ENCODE data around the gene HOXB4.

Gene HOXB4

DNA sequence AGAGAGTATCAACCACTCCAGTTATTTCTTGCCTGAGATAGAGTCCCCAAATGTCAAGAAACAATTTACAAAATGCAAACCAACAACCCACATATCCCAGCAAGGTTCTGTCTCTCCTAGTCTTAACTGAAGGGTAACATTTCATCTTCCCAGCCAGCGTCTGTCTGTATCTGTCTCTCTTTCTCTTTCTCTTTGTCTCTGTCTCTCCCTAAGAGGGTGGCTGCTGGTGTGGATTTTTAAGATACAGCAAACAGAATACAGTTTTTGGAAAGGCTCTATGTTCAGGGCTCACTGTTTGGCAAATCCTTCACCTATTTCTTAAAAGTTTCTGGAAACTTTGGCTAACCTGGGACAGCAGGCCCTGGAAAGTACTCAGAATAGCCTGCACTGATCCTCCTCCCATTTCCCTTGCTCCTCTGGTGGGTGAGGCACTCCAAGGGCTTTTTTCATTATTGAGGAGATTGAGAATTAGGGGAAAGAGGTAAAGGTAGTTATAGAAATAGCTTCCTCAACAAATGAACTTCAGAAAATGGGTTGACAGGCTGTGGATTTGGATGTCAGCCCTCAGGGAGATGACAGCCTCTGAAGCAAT lies 6.2 kb downstream of the HOXB4 start:
- no peak for DNase-seq (ENCODE audit: low spot score)

DNA sequence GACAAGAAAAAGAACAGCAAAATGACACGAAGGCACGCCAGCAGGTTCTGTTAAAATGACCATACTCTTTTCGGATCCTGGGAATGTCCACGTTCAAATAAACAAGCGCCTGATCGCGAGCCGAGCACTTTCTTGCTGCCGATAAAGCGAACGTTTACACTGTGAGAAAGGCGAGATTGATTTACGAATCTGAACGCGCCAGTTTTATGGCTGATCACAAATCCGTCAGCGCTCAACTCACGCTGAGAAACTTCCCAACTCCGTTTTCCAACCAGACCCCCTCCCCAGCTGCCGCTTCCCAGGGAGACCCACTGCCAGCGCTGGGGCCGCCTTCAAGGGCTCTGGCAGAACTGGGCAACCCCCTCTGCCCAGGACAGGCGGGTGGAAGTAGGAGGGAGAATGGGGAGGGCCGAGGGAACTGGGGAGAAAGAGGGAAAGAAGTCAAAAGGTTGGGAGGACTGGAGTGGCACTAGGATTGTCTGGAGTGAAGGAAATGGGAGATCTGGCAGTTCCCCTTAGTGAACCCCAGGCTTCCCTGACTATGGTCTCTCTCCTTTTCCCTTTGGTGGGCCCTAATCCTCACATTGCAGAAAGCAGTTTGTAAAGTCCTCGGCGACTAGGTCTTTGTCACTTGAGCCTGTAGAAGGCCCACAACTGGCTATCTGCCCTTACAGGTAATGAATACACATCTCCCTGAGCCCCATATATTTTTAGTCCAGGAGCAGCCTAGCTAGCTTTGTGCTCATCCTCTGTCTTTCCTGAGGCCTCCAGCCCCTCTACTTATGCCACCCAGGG lies 6.9 kb downstream of the HOXB4 start:
- DNase-seq (ENCODE audit: low spot score): no peak

DNA sequence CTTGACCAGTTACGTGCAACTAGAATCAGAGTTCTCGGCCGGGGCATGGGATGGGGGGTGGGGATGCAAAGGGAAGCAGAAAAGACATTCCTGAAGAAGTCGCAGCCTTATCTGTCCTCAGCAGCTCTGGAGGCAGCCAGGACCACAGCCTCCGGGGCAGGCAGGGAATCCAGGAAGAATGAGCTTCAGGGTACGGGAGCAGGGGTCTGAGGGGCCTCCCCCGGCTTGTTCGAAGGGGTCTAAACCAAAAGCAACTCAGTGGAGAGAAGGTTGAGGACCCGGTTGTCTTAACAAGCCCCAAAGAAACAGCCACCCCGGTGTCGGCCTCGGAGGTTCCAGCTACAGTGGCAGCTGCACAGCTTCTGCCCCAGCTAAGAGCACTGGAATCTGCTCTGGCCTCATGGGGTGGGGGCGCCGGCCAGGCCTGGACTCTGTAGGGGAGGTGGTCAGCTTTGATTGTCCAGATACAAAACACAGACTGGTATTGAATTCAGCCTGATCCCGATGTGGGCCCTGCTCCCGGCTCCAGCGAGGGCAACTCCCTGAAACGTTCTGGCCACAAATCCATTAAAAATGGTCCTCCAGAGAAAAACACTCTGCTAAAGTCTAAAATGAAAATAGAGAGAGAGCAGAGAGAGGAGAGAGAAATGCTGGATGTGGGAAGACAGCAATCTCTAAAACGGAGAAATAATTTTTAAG lies 7.7 kb downstream of the HOXB4 start:
- no peak for DNase-seq (ENCODE audit: low spot score)

DNA sequence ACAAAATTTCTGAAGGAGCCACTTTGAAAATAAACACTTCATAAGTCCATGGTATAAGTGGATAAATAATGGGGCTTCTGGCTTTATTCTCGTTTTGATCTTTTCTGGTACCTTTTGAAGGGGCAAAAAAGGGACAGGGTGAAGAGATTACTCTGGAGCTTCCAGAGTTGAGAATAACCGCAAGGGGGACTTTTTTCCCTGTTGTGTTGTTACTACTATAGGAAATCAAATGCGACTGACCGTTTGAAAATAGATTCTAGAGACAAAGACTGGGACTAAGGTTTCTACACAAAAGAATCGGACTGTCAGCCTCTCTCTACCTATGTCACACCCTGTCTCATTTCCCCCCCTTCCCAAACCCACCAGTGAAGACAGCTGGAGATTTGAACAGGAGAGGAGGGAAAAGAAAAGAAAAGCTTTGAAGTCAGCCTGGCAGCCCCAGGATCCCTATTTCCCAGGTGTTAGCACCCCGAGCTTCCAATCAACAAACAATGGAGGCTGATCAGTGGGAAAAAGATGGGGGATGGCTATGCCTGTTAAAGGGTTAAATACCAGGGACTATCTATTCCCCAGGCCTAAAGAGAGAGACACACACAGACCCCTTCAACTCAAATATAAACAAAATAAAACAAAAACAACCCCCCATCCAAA lies 8.4 kb downstream of the HOXB4 start:
- DNase-seq (ENCODE audit: low spot score): no peak

DNA sequence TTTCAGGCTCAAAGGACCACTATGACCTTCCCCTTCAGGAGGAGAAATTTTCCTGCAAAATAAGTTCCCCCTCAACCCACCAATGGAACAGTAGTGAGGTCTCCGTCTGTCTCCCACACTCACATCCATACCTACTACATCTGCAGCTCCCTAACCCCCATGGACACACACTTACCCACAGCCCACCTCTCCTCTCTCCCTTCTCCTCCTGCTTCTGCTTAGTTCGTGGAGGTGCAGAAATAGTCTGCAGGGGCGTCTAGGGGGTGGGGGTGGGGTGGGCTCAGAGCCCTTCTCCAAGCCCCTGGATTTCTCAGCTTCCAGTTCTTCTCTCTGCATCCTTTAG lies 8.9 kb downstream of the HOXB4 start:
- DNase-seq (ENCODE audit: low spot score): no peak

DNA sequence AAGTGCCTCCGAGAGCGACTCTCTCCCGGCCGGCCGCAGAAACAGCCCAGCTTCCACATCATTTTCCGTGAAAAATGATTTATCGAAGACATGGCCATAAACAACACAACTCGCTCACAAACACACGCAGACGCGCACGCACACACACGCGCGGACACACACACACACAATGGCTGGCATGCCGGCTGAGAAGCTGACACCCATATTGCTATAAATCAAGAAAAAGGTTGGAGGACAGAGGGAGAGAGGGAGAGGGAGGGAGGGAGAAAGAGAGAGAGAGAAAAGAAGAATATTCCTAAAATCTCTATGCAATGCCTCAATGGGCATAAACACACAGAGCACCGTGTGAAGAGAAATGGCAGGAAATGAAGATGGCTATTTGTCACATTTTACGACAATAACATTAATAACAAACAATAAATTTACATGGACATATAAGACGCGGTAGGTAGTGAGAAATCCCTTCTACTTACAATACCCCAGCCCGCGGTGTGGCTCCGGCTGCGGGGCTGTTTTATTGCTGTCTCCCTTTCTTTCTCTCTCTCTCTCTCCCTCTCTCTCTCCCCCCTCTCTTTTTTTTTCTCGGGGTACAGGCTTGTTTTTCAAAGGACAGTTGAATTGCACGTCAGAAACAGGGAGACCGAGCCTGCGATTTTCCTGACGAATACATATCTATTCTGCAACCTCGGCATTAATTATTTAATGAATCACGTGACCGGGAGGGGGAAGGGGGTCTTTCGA lies 9.5 kb downstream of the HOXB4 start:
- DNase-seq (ENCODE audit: low spot score): no peak

DNA sequence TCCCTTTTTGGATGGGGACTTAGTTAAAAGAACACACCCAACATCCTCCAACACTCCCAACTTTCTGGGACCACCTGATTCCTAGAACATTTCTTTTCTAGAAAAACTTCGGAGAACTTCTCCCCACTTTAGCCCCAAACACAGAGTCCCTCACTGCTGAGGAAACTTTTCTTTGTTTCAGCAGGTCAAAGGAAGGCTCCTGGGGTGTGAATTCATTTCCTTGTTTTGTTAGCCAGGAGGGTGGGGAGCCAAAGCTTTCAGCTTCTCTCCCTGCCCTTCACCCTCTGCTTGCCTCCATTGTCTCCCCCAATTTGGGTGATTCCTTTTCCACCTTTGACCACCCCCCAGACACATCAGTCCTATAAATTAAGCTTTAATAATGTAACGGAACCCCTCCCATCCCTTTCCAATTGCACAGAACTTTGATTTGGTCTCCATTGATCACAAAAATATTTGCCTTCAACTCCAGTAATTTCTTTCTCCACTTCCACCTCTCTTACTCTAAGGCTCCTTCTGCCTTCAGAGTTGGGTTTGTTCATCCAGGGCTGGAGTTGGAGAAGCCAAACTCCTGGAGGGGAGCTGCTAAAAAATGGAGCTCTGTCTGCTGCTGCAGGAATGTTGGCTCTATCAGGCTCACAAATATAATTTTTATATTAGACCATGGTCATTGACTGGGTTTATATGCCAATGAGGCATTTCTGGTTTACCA lies 10.3 kb downstream of the HOXB4 start:
- no peak for DNase-seq (ENCODE audit: low spot score)

DNA sequence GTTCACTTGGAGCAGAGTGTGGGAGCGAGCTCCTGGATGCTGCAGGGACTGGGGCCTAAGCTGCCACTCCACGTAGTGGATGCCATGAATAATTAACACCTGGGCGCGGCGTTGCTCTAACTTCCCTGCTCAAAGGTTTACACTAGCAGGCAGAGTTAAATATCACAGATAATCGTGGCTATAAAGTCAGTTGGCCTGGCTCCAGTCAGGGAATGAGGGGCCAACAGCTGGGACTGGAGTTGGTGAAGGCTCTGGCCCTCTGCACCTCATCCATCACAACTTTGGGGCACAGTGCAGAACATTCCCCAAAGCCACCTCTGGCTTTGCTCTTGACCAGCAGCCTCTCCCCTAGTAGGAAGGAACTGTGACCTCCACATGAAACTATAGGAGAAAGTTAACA lies 10.9 kb downstream of the HOXB4 start:
- DNase-seq (ENCODE audit: low spot score): no peak

DNA sequence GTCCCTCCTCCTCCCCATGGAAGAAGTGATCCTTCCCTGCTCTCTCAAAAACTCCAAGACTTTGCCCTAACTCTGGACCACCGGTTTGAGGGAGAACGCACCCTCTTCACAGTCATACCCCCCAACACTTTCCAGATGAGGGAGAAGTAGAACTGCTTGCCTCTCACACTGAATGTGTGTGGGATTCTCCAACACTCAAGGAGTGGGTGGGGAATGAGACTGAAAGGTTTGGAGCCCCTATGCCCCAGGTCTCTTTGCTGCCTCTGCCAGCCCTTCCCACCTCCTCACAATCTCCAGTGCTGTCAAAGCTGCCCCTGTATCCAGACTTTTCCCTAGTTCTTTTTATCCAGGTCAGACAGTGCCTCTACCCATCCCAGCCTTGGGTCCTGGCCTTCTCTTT lies 11.4 kb downstream of the HOXB4 start:
- no peak for DNase-seq (ENCODE audit: low spot score)

DNA sequence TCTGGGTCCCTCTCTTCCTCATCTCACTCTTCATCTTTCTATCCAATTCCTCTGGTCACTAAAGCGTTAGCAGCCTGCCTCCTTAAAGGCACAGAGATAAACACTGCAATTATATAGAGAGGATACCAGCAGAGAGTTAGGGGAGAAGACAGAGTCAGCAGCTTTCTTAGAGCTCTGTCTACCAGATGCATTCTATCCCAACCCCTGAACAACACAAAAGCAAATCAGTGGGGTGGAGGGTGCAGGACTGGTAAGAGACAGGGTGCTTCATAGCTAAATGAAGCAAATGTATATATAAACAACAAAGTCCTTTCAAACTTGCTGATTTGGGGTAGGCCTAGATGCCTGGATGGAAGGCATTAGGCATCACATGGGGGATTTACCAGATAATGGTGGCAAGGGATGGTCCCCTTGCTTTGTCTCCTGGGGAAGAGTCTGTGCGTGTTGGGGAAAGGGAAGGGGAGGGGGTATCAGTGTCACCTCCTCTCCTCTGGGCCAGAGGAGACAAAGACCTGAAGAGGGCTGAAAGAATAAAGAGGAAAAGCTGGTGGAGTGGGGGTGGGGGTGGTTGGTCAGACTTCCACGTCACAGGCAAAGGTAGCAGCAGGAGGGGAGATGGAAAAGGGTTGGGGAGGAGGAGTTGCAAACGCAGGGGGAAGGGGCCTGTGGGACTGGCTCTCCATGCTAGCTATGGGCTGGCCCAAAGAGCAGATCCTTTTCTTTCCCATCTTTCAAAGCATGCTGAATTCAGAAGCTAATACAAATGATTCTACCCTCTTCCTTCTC lies 12.0 kb downstream of the HOXB4 start:
- no peak for DNase-seq (ENCODE audit: low spot score)

DNA sequence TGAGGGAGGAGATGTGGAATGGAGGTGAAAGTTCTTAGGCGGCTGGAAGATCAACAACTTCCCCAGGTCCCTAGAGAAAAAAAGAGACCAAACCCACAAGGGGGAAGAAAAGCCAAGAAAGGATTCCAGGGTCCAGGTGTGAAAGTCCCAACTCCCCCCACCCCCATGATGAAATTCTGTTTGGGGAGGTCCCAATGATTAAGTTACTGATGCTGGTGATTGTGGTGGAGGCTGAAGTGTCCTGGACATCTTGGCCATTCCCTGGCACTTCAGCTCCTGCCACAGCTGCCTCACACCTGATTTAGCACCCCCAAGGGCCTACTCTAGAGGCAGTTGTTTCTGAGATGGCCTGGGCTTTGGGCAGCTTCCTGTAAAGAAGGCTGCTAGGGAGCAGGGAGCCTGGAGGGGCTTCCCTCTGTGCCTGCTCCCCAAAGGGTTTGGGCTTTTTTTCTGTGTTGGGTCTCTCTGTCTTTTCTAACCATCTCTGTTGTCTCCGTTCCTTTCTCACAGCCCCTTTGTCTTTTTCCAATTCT lies 13.1 kb downstream of the HOXB4 start:
- DNase-seq (ENCODE audit: low spot score): no peak

DNA sequence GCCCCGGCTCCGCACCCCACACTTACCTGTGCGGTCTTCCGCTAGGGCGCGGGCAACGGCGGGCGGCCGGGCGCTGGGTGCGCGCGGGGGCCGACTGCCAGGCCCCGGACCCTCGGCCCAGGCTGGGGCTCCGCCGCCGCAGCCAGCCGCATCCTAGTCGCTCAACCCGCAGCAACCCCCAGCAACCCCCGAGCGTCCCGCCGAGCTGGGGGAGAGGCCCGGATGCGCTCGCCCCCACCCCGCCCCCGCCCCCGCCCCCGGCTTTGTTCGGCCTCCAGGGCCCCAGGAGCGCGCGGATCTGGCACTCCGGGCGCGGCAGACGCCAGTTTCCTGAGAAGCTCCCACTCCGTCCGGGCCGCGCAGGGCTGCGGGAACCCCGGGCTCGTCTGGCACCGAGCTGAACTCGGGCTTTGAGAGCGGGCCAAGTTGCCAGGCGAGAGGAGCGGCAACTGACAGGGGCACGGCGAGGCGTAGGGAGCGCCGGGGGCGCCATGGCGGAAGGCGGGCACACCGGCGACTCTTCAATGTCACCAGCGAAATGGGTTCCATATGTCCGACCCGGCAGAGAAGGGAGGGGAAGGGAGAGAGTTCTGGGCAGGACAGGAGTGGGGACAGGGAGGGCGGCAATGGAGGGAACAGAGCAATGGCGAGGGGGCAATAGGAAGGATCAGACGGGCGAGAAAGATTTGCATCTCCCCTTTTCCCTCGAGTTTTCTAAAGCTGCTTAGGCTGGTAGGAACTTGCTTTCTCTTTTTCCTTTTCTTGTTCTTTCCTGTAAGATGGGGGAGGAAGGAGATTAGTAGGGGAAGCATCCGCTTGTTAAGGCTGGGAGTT lies 13.7 kb downstream of the HOXB4 start:
- DNase-seq (ENCODE audit: low spot score): no peak

DNA sequence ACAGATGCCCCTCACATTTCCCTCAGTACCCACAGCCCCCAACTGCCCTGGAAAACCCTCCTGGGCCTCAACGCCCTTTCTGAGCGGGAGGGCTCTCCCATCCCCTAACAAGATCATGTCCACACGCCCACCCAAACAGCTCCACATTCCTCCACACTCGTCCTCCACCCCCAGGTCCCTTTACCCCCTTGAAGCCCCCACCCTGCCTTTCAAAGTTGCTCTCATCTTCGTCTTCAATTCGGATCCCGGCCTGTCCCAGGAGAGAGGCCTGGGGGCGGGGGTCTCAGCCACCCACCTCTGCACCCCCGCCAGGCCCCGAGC lies 14.3 kb downstream of the HOXB4 start:
- DNase-seq (ENCODE audit: low spot score): no peak

DNA sequence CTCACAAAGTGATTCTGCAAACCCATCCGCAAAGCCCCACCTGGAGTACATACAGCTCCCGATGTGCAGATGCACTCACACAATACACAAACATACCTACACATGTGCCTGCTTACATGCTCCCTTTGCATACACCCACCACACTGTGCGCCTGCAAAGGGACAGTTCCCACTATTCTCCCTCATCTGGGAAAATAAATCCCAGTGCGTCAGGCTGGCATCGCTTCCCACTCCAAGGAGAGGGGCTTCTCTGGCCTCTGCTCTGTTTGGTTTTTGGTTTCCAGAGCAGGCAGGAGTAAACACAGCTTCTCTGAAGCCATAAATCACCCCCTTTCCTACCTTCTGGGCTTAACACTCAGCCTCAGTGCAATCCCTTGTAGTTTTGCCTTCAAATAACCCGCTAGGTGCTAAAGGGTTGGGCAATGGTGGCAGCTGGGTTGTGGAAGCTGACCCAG lies 14.7 kb downstream of the HOXB4 start:
- DNase-seq (ENCODE audit: low spot score): no peak

DNA sequence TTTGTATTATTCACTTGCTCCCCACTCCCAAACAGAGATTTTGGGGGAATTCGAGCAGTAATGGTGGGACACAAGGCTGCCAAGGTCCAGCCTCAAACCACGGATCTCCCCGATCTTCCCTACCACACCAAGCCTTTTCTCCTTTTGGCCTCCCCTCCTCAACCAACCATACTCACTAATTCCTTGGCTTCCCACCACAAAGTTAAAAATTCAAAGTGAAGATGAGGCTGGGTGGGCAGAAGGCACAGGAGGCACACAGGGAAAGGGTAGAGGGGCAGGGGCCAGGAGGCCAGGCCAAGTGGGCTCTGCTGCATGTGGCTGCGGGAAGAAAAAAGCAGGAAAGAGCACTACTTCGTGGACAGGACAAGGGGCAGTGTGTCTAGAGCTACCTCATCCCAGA lies 15.2 kb downstream of the HOXB4 start:
- no peak for DNase-seq (ENCODE audit: low spot score)

DNA sequence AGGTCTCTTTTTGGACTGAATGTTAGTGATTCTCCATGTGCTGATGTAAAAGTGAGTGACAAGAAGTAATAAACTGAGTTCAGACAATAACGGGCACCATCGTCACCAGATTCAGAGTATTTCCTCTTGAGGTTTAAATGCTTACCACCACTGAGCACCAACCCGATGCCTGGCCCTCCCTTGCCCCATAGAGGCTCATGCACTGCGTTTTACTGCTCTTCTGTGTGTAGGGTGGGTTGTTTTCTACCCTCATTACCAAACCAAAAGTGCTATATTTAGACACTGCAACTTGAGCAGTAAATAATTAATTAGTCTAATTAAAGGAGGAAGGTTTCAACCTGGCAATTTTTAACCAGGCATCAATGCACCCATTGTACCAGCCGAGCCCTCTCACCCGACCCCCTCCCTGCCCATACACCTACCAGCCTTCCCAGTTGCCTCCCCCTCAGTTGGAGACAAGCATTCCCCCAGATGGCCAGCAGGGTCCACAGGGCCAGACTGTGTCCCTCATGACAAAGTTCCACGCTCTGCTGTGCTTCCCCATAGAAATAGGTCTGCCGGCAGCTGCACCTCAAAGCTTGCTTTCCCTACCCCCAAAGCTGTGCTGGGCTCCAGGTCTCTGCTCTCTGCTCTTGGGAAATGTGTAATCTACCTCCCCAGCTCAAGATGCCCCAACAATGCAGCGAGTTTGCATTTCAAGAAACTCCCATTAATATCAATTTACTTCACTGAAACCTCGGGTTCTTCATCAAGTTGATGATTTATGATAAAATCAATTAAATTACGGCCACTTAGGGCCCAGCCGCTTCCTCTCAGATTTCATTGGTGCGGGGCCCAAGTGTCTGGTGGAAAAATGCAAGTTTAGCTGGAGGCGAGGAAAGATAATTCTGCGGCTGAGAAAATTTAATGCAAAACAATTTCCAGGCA lies 16.0 kb downstream of the HOXB4 start:
- DNase-seq (ENCODE audit: low spot score): no peak

DNA sequence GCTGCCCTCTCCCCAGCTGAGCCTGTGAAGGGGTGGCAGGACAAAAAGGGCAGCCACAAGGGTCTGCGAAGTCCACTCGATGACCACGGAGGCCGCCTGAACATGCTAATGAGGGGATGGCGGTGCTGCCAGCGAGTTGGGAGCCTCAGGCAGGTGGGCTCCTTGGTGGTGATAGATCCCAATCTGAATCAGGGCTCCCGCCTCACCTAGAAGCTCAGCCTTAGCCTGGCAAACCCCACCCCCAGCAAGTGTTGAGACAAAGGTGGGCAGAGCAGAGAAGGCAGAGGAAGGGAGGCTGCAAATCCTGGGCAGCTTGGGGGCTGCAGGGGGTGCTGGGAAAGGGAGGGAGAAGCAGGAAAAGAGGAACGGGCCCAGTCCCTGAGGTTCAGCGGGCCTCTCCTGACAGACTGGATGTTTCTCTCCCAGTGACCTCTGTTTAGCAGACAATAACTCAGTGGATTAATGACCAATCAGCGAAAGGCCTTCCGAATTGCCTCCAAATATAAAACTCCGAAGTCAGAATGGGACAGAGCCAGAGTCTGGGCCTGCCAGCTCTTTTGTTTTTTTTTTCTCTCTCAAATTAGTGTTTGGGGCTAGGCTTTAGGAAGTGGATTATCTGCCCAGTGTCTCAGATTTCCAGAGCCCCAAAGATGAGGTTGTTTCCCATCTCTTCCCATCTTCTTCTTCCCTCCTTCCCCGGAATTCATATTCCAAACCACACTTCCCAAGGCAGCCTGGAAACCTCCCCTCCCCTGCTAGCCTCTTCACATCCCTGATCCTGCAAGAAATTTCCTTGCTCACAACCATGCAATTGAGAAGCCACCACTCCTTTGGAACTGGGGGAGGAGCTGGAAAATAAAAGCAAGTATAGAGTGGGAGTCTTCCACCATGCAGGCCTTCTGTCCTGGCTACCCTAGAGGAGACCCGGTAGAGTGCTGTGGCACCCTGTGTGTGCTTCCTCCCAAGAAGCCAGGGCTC lies 18.0 kb downstream of the HOXB4 start:
- no peak for DNase-seq (ENCODE audit: low spot score)
